ENCODE measurements around the gene TLCD3B.
"Not testable (repeated sequence)": the region's sequence is repeated elsewhere in the genome, so short reads cannot be mapped to it uniquely, and the experiment has no call there.

Gene TLCD3B

GRCh38 chr16:30025574-30025973, 5.5 kb downstream of the TLCD3B start:
- DNase-seq (ENCODE audit: low read depth) = no peak

- DNase-seq (ENCODE audit: low read depth) = no peak
Observed at GRCh38 chr16:30025156-30025555, 5.9 kb downstream of the TLCD3B start.

GRCh38 chr16:30024451-30024850, 6.6 kb downstream of the TLCD3B start:
- DNase-seq (ENCODE audit: low read depth) = no peak

GRCh38 chr16:30023586-30023985, 7.5 kb downstream of the TLCD3B start:
- no peak for DNase-seq (ENCODE audit: low read depth)

GRCh38 chr16:30022887-30023286, 8.2 kb downstream of the TLCD3B start, which contains the start of gene C16orf92:
Gene C16orf92 (plus strand): TSS chr16:30023198. CDS start chr16:30023341, 143 bp downstream.
- no peak for DNase-seq (ENCODE audit: low read depth)

GRCh38 chr16:30018731-30019158, 12.3 kb downstream of the TLCD3B start:
- DNase-seq (ENCODE audit: low read depth) = no peak

- DNase-seq (ENCODE audit: low read depth) = not testable (repeated sequence)
Observed at GRCh38 chr16:30017937-30018336, 13.1 kb downstream of the TLCD3B start.

- no peak for DNase-seq (ENCODE audit: low read depth)
Observed at GRCh38 chr16:30017277-30017656, 13.8 kb downstream of the TLCD3B start.

- no peak for DNase-seq (ENCODE audit: low read depth)
Observed at GRCh38 chr16:30016555-30017276, 14.4 kb downstream of the TLCD3B start.

GRCh38 chr16:30015450-30015849, 15.6 kb downstream of the TLCD3B start:
- not testable (repeated sequence) for DNase-seq (ENCODE audit: low read depth)

GRCh38 chr16:30012598-30012997, 18.5 kb downstream of the TLCD3B start:
- not testable (repeated sequence) for DNase-seq (ENCODE audit: low read depth)

- DNase-seq (ENCODE audit: low read depth) = no peak
Observed at GRCh38 chr16:30011714-30012504, 19.2 kb downstream of the TLCD3B start.

- DNase-seq (ENCODE audit: low read depth) = no peak
Observed at GRCh38 chr16:30010844-30011713, 20.0 kb downstream of the TLCD3B start, which contains the start of gene DOC2A. Gene DOC2A (minus strand): TSS chr16:30011027. CDS start chr16:30010222, 805 bp downstream.

GRCh38 chr16:30009990-30010843, 20.9 kb downstream of the TLCD3B start:
- DNase-seq (ENCODE audit: low read depth) = no peak

GRCh38 chr16:30009085-30009862, 21.8 kb downstream of the TLCD3B start:
- DNase-seq (ENCODE audit: low read depth) = no peak

- DNase-seq (ENCODE audit: low read depth) = no peak
Observed at GRCh38 chr16:30007378-30007895, 23.6 kb downstream of the TLCD3B start.

- DNase-seq (ENCODE audit: low read depth) = no peak
Observed at GRCh38 chr16:30006659-30007377, 24.3 kb downstream of the TLCD3B start.

- no peak for DNase-seq (ENCODE audit: low read depth)
Observed at GRCh38 chr16:30006095-30006473, 25.0 kb downstream of the TLCD3B start.

- DNase-seq (ENCODE audit: low read depth) = no peak
Observed at GRCh38 chr16:30005341-30006094, 25.6 kb downstream of the TLCD3B start.
